Activated CD8-positive, alpha-beta memory T cell treated with anti-CD3 and anti-CD28 coated beads, Interleukin-2, amount 50 U/mL, for 1 hour (primary cell): ENCODE results near the gene NAGPA.
"Not testable (repeated sequence)": the region's sequence is repeated elsewhere in the genome, so short reads cannot be mapped to it uniquely, and the experiment has no call there.

Experiments used
- DNase-seq: peaks from one replicate; pipeline ENCODE4 v3.0.0-alpha.2; 2020; ENCODE audit errors: extremely low read depth

Gene NAGPA

GRCh38 chr16:5033256-5034166 lies at the start of gene NAGPA:
TSS of gene NAGPA (minus strand) at chr16:5033935. CDS start at chr16:5033914, 21 bp downstream.
- peak; percentile 37 for DNase-seq

GRCh38 chr16:5080996-5081395 lies 47.3 kb upstream of the NAGPA start:
- not testable (repeated sequence) for DNase-seq

GRCh38 chr16:5080461-5080860 lies 46.7 kb upstream of the NAGPA start:
- DNase-seq: not testable (repeated sequence)

GRCh38 chr16:5078626-5079025 lies 44.9 kb upstream of the NAGPA start:
- no peak for DNase-seq

- DNase-seq: no peak
These were observed 43.6 kb upstream of the NAGPA start for GRCh38 chr16:5077304-5077703.

GRCh38 chr16:5075637-5076036 lies 41.9 kb upstream of the NAGPA start:
- no peak for DNase-seq

- not testable (repeated sequence) for DNase-seq
These were observed 40.0 kb upstream of the NAGPA start for GRCh38 chr16:5073771-5074170.

- DNase-seq: no peak
These were observed 39.5 kb upstream of the NAGPA start for GRCh38 chr16:5073279-5073629.

GRCh38 chr16:5072334-5073278 lies 38.9 kb upstream of the NAGPA start:
- no peak for DNase-seq

- peak; percentile 60 for DNase-seq
These were observed 38.1 kb upstream of the NAGPA start, which contains the start of gene ALG1 for GRCh38 chr16:5071681-5072333. TSS of gene ALG1 (plus strand) at chr16:5071843. CDS start at chr16:5071850, 7 bp downstream.

- no peak for DNase-seq
These were observed 37.6 kb upstream of the NAGPA start for GRCh38 chr16:5071341-5071680.

GRCh38 chr16:5070431-5071186 lies 36.9 kb upstream of the NAGPA start:
- DNase-seq: no peak

GRCh38 chr16:5069854-5070253 lies 36.1 kb upstream of the NAGPA start:
- DNase-seq: no peak

GRCh38 chr16:5069048-5069447 lies 35.3 kb upstream of the NAGPA start:
- no peak for DNase-seq

- DNase-seq: no peak
These were observed 32.8 kb upstream of the NAGPA start for GRCh38 chr16:5066511-5066910.

- no peak for DNase-seq
These were observed 32.1 kb upstream of the NAGPA start, which contains the start of gene C16orf89 for GRCh38 chr16:5065813-5066212. TSS of gene C16orf89 (minus strand) at chr16:5065956. CDS start at chr16:5065908, 48 bp downstream.

- no peak for DNase-seq
These were observed 31.6 kb upstream of the NAGPA start for GRCh38 chr16:5065326-5065725.

- no peak for DNase-seq
These were observed 31.2 kb upstream of the NAGPA start for GRCh38 chr16:5064915-5065314.

GRCh38 chr16:5062790-5063765 lies 29.3 kb upstream of the NAGPA start:
- DNase-seq: no peak

- no peak for DNase-seq
These were observed 28.3 kb upstream of the NAGPA start for GRCh38 chr16:5062051-5062450.
